ENCODE measurements around the gene PCSK1N. TPM values are rescaled to one million over a fixed set of nuclear protein-coding genes. Genes with fewer than 3 reads are reported as not detected.

Gene PCSK1N
- total and polyA plus RNA-seq, 2 donors (not counting 3 experiments of a cell fraction or from before 2014, with no cell fraction given): 0.44 TPM; not detected in 1

DNA sequence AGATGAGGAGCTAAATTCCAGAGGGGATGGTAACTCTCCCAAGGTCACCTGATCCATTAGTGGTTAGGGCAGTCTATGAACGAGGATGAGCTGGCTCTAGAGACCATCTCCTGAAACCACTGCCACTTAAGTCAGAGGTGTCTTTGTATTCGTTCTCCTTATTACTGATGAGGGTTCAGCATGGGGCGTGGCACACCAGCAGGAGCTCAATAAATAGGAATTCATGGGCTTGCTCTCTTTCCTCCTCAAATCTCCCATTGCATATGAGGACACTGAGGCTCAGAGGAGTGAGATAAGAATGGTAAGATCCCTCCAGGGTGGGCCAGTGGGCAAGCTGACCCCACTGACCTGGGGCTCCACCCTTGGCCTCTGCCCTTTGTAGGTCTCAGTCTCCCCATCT is 50.7 kb downstream of the PCSK1N start:
- H3K36me3 ChIP-seq (ENCODE audit: control insufficient read depth in 2 of 2, extremely low read depth in 1 of 2, insufficient read depth in 2 of 2, low read length in 2 of 2): no peaks in the 10 kb centered on the region
- FAIRE-seq: no peak
- no peak overlapping the region for H3K9ac ChIP-seq (replicated peaks; ENCODE audit: extremely low read depth, insufficient read depth, low read length)
- POLR2A ChIA-PET: interaction anchor here (0.5 kb wide), 1 partner anchor 174 kb away, joined by 6 read pairs; no protein-coding TSS in a partner anchor
- H3K27ac ChIP-seq (ENCODE audit: insufficient read depth, low read depth, low read length): no peak overlapping the region
- H3K4me1 ChIP-seq (ENCODE audit: control insufficient read depth, extremely low read depth, insufficient read depth, low read length): no peaks in the 10 kb centered on the region
- H3K9me1 ChIP-seq (replicated peaks; ENCODE audit: control insufficient read depth, extremely low read depth, insufficient read depth, low read length): no peaks in the 10 kb centered on the region
- TF ChIP-seq JUN (IDR thresholded peaks at IDR 0.05; ENCODE audit: borderline replicate concordance, insufficient read depth, insufficient read length, low read depth): no peak
- no peak for TF ChIP-seq POLR2A (IDR thresholded peaks at IDR 0.05; ENCODE audit: low read depth, low read length)
- TF ChIP-seq, protein P1, sequence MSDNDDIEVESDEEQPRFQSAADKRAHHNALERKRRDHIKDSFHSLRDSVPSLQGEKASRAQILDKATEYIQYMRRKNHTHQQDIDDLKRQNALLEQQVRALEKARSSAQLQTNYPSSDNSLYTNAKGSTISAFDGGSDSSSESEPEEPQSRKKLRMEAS (IDR thresholded peaks at IDR 0.05; ENCODE audit: insufficient read depth, insufficient read length): no peak
- no peak for TF ChIP-seq EZH2 (IDR thresholded peaks at IDR 0.05; ENCODE audit: borderline replicate concordance, low read depth, low read length, severe bottlenecking)
- TF ChIP-seq, protein P2, sequence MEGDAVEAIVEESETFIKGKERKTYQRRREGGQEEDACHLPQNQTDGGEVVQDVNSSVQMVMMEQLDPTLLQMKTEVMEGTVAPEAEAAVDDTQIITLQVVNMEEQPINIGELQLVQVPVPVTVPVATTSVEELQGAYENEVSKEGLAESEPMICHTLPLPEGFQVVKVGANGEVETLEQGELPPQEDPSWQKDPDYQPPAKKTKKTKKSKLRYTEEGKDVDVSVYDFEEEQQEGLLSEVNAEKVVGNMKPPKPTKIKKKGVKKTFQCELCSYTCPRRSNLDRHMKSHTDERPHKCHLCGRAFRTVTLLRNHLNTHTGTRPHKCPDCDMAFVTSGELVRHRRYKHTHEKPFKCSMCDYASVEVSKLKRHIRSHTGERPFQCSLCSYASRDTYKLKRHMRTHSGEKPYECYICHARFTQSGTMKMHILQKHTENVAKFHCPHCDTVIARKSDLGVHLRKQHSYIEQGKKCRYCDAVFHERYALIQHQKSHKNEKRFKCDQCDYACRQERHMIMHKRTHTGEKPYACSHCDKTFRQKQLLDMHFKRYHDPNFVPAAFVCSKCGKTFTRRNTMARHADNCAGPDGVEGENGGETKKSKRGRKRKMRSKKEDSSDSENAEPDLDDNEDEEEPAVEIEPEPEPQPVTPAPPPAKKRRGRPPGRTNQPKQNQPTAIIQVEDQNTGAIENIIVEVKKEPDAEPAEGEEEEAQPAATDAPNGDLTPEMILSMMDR (IDR thresholded peaks at IDR 0.05; ENCODE audit: extremely low read depth in 1 of 2, insufficient read depth in 1 of 2, low read depth in 1 of 2, low read length in 2 of 2): no peak
- TF ChIP-seq FOS (IDR thresholded peaks at IDR 0.05; ENCODE audit: borderline replicate concordance, insufficient read depth, low read length): no peak
- no peak for TF ChIP-seq GATA2 (IDR thresholded peaks at IDR 0.05; ENCODE audit: insufficient read depth, insufficient read length, low read depth, low read length)
- no peak for TF ChIP-seq MYC (IDR thresholded peaks at IDR 0.05; ENCODE audit: low read depth, low read length)
- no peak for TF ChIP-seq POLR2AphosphoS5 (IDR thresholded peaks at IDR 0.05; ENCODE audit: insufficient read depth, low read depth, low read length)
- DNase-seq (ENCODE audit: low read depth, low spot score): no peak
- no peak overlapping the region for H2AFZ ChIP-seq (ENCODE audit: low read depth, low read length)
- BruUV-seq (replicated peaks): no TSS peak
- intact Hi-C loops (cut with micrococcal nuclease): no loop called here
- dilution Hi-C loops (cut with MboI; ENCODE audit: extremely low pct_ligation_motif_present, low sequenced_read_pairs): no loop called here
- H3K27me3 ChIP-seq (ENCODE audit: control insufficient read depth in 2 of 2, insufficient read depth in 2 of 2, low read length in 2 of 2): no peaks in the 10 kb centered on the region
- no peaks in the 10 kb centered on the region for H3K9me3 ChIP-seq (replicated peaks; ENCODE audit: control insufficient read depth, insufficient read depth, low read length)
- no peak overlapping the region for H3K4me3 ChIP-seq (replicated peaks in 1 of 3; ENCODE audit: insufficient read depth in 1 of 3, low read depth in 1 of 3, low read length in 3 of 3)
- no peaks in the 10 kb centered on the region for H3K79me2 ChIP-seq (ENCODE audit: control insufficient read depth, insufficient read depth, low read length)
- CTCF ChIA-PET: interaction anchor here (0.6 kb wide), 1 partner anchor 83 kb away, joined by 3 read pairs; no protein-coding TSS in a partner anchor
- H3K4me2 ChIP-seq (ENCODE audit: insufficient read depth, low read length): no peak overlapping the region
- H4K20me1 ChIP-seq (replicated peaks; ENCODE audit: control insufficient read depth, extremely low read depth, insufficient read depth, low read length): no peaks in the 10 kb centered on the region

Data from endothelial cell of umbilical vein (primary cell).